GM23248 (cell line): ENCODE measurements around the gene EVA1C.

Experiments used
- EZH2 ChIP-seq: fragments of 200-600 bp; sonication (generic); IDR thresholded peaks from 2 replicates; pipeline ENCODE4 v1.6.1; 2018; ENCODE audit warnings: antibody characterized with exemption, mild to moderate bottlenecking; ENCODE audit not compliant: insufficient read depth, poor library complexity, severe bottlenecking
- EZH2phosphoT487 ChIP-seq: fragments of 200-600 bp; sonication (generic); IDR thresholded peaks from 2 replicates; pipeline ENCODE4 v1.6.1; 2018; ENCODE audit warnings: antibody characterized with exemption, moderate library complexity, mild to moderate bottlenecking, low read depth; ENCODE audit not compliant: insufficient read depth

DNA sequence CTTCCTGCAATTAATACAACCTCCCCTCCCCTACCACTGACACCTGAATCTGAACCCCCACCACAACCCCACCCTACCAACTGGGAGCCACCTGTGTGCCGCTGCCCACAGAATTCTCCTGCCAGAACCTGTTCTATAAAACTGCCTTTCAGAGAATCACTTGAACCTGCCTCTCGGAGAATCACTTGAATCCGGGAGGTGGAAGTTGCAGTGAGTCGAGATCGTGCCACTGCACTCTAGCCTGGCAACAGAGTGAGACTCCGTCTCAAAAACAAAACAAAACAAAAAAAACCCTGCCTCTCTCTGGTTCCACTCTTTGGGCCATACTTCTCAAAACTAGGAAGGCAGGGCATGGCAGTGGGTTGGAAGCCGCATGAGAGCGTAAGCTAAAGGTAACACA lies 25.4 kb upstream of the EVA1C start:
- TF ChIP-seq EZH2 (no peak), EZH2phosphoT487 (no peak)
